Measurements from ENCODE around the gene RRBP1. TPM values are rescaled to one million over a fixed set of nuclear protein-coding genes. Genes with fewer than 3 reads are reported as not detected.

Gene RRBP1
- total and polyA plus RNA-seq, 4 donors, result 75.4 to 202 (median 130) TPM

DNA sequence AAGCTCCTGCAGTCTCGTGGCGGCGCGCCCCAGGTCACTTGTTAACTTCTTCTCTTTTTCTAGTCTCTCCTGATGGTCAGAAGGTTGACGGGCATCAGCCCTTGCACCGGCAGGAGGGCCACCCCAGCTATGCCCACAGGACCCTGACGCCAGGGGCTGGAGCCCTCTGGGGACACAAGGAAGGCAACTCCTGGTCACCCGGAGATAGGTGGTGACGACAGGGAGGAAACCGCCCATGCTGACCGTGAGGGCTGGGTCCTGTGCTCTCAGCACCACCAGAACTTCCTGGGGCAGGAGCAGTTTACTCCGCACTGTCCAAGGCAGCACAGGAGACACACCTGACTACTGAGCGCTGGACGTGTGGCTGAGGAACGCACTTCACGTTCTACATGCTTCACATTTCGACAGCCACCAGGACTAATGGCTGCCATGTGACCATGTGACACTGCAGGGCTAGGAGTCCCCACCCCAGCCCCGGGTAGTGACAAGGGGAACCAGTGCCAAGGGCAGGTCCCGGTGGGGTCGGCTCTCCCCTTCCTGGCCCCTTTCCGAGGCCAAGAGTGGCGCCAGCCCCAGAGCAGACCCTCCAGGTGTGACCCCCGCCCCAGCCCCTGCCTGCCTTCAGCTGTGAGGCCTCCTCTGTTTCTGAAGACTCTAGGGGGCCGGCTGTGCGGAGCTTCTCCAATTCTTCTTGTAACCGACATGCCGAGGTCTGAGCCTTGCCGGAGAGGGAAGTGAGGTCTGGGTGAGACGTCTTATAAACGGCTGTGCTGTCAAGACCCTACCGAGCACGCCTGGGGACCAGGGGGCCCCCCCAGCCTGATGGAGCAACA lies 67.0 kb downstream of the RRBP1 start (continued):
- TF ChIP-seq, protein P1, sequence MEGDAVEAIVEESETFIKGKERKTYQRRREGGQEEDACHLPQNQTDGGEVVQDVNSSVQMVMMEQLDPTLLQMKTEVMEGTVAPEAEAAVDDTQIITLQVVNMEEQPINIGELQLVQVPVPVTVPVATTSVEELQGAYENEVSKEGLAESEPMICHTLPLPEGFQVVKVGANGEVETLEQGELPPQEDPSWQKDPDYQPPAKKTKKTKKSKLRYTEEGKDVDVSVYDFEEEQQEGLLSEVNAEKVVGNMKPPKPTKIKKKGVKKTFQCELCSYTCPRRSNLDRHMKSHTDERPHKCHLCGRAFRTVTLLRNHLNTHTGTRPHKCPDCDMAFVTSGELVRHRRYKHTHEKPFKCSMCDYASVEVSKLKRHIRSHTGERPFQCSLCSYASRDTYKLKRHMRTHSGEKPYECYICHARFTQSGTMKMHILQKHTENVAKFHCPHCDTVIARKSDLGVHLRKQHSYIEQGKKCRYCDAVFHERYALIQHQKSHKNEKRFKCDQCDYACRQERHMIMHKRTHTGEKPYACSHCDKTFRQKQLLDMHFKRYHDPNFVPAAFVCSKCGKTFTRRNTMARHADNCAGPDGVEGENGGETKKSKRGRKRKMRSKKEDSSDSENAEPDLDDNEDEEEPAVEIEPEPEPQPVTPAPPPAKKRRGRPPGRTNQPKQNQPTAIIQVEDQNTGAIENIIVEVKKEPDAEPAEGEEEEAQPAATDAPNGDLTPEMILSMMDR (IDR thresholded peaks at IDR 0.05; ENCODE audit: low read depth, low read length, missing input control), result no peak

DNA sequence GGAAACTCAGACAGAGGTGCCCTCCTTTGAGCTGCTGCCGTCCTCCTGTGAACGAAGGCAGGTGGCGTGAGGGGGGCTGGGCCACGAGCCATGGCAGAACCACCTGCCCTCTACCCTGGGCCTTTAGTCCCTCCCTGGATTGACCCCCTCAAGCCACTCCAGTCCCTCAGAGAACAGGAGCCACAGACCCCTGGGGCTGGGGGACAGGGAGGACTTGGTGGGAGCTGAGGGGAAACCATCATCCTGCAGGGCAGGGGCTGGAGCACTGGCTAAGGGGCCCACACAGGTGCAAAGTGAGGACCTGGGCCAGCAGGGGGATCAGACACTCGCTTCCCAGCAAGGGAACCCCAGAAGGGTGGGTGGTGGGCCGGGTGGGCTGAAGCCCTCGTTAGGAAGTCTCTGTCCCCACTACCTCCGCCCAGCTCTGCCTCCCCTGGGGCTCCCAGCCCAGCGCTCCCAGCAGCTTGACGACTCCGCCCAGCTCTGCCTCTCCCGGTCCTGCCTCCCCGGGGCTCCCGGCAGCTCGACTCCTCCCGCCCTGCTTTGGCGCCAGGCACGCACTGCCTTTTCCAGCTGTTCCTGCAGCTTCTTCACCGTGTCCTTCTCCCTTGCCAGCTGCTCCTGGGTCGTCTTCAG lies 67.7 kb downstream of the RRBP1 start:
- WGBS, result 62% methylated on average over 20 of the region's 20 CpGs
- Histone ChIP-seq H3K4me3 (ENCODE audit: low read depth in 1 of 3, low read length in 3 of 3) (no peak overlapping the region), H3K9me3 (ENCODE audit: control insufficient read depth in 4 of 4, low read length in 3 of 4) (no peaks in the 10 kb centered on the region), H3K4me1 (ENCODE audit: control insufficient read depth in 4 of 4, insufficient read depth in 4 of 4, low read length in 3 of 4) (peaks cover 0 to 8% (median 3%) of the 10 kb centered on the region in 4 donors), H3K9ac (ENCODE audit: low read depth in 1 of 2, low read length in 2 of 2) (no peak overlapping the region), H3K27me3 (ENCODE audit: control insufficient read depth in 4 of 4, insufficient read depth in 4 of 4, low read length in 3 of 4) (no peaks in the 10 kb centered on the region), H3K36me3 (ENCODE audit: control insufficient read depth in 4 of 4, insufficient read depth in 3 of 4, low read depth in 1 of 4, low read length in 3 of 4) (peaks cover 31 to 52% (median 33%) of the 10 kb centered on the region in 4 donors), H3K27ac (ENCODE audit: low read depth in 1 of 2, low read length in 2 of 2) (no peak overlapping the region)
- peak; percentile 41 for DNase-seq (ENCODE audit: low spot score)
- peak in 1 of 2 donors; percentile 31 for TF ChIP-seq RAD21 (IDR thresholded peaks at IDR 0.05)
- no peak for TF ChIP-seq JUND (IDR thresholded peaks at IDR 0.05)
- TF ChIP-seq HNF4A (conservative IDR thresholded peaks at IDR 0.05), result no peak
- no peak for TF ChIP-seq FOXA1 (IDR thresholded peaks at IDR 0.05)
- TF ChIP-seq, protein P2, sequence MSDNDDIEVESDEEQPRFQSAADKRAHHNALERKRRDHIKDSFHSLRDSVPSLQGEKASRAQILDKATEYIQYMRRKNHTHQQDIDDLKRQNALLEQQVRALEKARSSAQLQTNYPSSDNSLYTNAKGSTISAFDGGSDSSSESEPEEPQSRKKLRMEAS (IDR thresholded peaks at IDR 0.05), result no peak
- TF ChIP-seq, protein P3, sequence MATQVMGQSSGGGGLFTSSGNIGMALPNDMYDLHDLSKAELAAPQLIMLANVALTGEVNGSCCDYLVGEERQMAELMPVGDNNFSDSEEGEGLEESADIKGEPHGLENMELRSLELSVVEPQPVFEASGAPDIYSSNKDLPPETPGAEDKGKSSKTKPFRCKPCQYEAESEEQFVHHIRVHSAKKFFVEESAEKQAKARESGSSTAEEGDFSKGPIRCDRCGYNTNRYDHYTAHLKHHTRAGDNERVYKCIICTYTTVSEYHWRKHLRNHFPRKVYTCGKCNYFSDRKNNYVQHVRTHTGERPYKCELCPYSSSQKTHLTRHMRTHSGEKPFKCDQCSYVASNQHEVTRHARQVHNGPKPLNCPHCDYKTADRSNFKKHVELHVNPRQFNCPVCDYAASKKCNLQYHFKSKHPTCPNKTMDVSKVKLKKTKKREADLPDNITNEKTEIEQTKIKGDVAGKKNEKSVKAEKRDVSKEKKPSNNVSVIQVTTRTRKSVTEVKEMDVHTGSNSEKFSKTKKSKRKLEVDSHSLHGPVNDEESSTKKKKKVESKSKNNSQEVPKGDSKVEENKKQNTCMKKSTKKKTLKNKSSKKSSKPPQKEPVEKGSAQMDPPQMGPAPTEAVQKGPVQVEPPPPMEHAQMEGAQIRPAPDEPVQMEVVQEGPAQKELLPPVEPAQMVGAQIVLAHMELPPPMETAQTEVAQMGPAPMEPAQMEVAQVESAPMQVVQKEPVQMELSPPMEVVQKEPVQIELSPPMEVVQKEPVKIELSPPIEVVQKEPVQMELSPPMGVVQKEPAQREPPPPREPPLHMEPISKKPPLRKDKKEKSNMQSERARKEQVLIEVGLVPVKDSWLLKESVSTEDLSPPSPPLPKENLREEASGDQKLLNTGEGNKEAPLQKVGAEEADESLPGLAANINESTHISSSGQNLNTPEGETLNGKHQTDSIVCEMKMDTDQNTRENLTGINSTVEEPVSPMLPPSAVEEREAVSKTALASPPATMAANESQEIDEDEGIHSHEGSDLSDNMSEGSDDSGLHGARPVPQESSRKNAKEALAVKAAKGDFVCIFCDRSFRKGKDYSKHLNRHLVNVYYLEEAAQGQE (IDR thresholded peaks at IDR 0.05), result no peak
- TF ChIP-seq, protein P4, sequence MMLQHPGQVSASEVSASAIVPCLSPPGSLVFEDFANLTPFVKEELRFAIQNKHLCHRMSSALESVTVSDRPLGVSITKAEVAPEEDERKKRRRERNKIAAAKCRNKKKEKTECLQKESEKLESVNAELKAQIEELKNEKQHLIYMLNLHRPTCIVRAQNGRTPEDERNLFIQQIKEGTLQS (IDR thresholded peaks at IDR 0.05), result no peak

DNA sequence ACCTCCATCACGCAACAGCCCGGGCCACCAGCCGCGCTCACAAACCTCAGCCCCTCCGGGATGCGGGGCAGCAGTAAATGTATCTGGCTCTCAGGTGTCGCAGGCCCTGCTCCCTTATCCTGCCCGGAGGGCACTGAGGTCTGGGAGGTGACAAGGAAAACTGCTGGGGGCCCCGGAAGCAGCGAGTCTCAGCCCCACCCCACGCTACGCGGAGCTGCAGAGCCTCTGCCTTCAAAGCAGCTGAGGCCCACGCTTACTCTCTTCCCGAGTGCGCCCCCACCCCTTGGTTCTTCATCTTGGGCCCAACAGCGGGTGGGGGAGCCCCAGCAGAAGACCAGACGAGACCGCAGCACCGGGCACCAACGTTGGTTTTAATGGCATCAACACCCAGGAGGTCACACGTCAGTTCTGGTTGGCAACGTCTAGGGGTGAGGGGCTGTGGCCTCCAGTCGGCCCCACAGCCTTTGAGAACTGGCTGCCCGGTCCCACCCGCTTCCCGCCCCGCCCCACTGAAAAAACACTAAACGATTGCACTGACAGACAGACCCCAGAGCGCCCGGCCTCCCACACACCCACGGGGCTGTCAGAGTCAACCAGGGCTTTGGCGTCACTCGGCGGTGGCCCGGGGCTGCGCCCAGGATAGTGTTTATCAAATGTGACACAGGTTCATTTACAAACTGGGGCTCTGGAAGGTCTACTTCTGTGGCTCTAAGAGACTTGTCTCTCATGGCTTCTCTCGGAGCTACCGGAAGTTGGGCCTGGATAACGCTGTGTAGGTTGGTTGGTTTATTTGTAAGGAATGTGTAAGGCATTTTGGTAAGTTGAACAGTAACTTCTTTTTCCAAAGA lies 68.5 kb downstream of the RRBP1 start:
- Histone ChIP-seq H3K36me3 (ENCODE audit: control insufficient read depth in 4 of 4, insufficient read depth in 3 of 4, low read depth in 1 of 4, low read length in 3 of 4) (peaks cover 23 to 45% (median 27%) of the 10 kb centered on the region in 4 donors), H3K27ac (ENCODE audit: low read depth in 1 of 2, low read length in 2 of 2) (no peak overlapping the region), H3K4me1 (ENCODE audit: control insufficient read depth in 4 of 4, insufficient read depth in 4 of 4, low read length in 3 of 4) (peaks cover 0 to 8% (median 3%) of the 10 kb centered on the region in 4 donors), H3K9ac (ENCODE audit: low read depth in 1 of 2, low read length in 2 of 2) (no peak overlapping the region), H3K9me3 (ENCODE audit: control insufficient read depth in 4 of 4, low read length in 3 of 4) (no peaks in the 10 kb centered on the region), H3K27me3 (ENCODE audit: control insufficient read depth in 4 of 4, insufficient read depth in 4 of 4, low read length in 3 of 4) (no peaks in the 10 kb centered on the region), H3K4me3 (ENCODE audit: low read depth in 1 of 3, low read length in 3 of 3) (no peak overlapping the region)
- TF ChIP-seq, protein P4 (IDR thresholded peaks at IDR 0.05), result no peak
- TF ChIP-seq RAD21 (IDR thresholded peaks at IDR 0.05), result no peak
- TF ChIP-seq, protein P3 (IDR thresholded peaks at IDR 0.05), result no peak
- DNase-seq (ENCODE audit: low spot score), result peak; percentile 35
- 84% methylated on average over 40 of the region's 40 CpGs for WGBS
